ENCODE data around the gene FRMD6.
A peak's percentile ranks its signal among the peaks of the same experiment; 100 is the strongest.
"Not testable (repeated sequence)": the region's sequence is repeated elsewhere in the genome, so short reads cannot be mapped to it uniquely, and the experiment has no call there.

FRMD6 gene

DNA sequence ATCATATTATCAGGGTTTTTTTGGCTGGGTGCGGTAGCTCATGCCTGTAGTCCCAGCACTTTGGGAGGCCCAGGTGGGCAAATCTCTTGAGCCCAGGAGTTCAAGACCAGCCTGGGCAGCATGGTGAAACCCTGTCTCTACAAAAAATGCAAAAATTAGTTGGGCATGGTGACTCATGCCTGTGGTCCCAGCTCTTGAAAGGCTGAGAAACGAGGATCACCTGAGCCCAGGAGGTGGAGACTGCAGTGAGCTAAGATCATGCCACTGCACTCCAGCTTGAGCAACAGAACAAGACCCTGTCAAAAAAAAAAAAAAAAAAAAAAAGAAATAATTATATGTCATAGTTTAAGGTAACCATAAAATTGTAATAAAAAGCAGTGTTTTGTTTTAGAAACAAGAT, 18.4 kb upstream of the FRMD6 start:
- DNase-seq = not testable (repeated sequence)

DNA sequence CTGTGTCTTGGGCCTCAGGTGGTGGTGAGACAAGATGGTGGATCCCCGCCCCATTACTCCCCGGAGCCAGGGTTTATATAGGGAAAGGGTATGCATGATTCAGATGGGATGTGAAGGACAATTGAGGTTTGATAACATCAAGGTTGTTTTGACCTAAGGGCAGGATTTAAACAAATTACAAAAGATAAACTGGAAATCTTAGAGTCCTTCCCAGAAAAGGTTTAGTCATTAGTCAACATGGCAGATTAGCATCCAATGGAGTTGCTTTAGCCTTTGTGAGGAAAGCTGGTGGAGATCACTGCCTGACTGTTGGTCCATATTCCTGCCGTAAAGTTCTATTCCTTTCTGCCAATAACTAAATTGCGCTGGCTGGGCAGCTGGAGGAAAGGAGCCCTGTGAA, 15.6 kb upstream of the FRMD6 start:
- DNase-seq = no peak

DNA sequence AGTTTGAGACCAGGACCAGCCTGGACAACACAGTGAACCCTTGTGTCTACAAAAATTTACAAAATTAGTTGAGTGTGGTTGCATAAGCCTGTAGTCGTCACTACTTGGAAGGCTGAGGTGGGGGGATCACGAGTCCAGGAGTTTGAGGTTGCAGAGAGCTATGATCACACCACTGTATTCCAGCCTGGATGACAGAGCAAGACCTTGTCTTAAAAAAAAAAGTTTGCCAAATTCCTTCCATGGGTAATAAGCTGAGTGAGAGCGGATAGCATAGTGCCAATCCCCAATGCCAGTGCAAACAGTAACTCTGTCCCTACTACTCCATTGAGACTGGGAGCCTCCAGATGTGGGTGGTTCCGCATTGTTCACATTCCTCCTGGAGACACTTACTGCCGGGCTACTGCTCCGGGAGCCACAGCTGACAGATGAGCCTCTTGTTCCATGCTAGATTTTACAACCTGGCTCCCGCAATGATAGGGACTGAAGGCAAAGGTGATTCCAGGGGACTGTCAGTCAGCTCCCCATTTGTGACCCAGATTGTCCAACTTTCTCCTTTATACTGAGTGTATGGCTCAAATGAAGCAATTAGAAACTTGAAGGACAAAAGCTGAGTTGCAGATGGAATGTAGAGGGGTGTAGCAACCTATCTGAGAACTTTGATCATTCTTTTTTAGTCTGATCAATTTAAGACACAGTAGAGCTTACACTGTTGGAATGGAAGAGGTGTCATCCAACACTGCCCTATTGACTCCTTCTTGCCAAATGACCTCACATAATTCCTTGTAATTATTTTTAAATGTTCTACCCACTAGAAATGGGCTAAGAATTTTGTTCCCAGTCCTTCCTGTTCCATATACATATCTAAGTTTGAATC, 13.4 kb upstream of the FRMD6 start:
- DNase-seq = no peak

DNA sequence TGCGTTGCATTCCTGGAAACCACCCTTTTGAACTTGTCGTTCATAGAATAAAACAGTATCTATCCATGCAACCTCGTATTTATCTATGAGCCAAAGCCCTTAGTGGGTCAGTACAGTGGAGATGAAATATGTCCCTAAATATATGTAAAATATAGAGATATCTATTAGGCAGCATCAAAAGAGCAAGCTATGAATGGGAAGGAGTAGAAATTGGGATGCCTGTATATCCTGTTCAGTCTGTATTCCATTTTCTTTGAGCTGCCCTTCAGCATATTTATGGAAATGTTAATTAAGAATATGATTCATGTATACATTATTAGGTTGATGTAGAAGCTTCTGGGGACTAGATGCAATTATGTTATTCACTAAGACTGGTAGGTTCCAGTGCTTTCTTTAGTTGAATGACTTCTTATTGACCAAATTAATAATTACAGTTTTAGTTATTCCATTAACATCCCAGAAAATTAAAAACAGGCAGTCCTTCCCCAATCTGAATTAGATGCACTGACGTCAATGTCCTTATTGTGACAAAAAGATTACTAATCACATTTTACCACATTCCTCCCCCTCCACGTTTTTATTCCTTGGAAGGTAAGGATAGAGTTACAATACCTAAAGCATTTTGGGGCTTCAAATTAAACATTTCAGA, 11.9 kb upstream of the FRMD6 start:
- no peak for DNase-seq

DNA sequence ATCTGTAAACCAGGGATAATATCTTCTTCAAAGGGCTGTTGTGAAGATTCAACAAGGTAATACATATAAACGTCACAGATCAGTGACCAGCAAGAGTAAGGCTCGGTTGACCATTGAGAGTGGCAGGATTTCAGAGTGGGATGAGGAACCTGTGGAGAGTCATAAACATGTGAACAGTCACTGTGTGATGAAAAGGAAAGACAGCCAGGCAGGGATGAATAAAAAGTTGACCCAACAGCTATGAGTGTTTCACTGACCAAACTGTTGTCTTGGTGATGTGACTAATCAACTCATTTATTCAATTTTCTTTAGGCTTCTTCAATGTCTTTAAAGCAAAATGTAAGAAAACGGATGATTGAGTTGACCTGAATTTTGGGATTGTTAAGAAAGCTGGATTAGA, 8.6 kb upstream of the FRMD6 start:
- DNase-seq = no peak

DNA sequence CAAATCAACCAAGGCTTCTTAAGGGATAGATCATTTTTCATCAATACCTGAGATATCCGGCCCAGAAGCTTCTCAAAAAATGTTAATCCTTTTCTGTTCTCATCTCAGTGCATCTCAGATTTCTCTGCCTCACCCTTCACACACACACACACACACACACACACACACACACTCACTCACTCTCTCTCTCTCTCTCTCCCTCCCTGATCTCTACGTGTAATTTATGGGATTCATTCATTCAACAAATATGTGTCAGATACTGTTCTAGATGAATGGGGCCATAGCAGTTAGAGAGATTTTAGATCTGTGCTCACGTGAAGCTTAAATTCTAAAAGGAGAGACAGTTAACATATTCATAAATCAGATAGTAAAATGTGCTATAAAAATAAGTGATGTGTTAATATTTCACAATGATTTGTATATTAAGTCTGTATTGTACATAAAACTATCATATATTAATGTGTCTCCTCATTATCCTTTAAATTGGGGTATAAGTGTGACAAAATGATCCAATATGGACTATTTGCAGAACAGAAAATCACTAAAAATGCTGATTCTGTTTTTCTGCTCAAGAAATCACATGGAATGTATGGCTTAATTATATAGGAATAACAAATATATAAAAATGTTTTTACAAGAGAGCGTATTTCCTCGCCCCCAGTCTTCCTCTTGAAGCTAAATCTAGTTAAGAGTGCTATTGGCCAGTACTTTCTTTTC, 7.3 kb upstream of the FRMD6 start:
- no peak for DNase-seq

DNA sequence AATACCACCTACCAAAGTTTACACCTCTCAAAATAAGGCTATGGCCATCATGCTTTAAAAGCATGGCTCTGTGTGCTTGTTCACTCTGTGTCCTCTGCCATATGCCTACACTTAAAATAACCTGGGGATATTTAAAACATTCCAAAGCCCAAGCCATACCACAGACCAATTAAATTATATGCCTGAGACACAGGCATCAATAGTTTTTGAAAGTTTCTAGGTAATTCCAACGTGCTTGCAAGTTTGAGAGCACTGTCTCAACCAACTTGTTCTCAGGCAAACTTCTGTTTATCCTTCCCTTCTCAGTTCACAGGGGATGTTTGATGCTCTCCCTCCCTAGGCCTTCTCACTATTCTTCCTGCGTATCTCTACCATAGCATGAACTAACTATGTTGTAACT, 3.4 kb upstream of the FRMD6 start:
- DNase-seq = no peak

DNA sequence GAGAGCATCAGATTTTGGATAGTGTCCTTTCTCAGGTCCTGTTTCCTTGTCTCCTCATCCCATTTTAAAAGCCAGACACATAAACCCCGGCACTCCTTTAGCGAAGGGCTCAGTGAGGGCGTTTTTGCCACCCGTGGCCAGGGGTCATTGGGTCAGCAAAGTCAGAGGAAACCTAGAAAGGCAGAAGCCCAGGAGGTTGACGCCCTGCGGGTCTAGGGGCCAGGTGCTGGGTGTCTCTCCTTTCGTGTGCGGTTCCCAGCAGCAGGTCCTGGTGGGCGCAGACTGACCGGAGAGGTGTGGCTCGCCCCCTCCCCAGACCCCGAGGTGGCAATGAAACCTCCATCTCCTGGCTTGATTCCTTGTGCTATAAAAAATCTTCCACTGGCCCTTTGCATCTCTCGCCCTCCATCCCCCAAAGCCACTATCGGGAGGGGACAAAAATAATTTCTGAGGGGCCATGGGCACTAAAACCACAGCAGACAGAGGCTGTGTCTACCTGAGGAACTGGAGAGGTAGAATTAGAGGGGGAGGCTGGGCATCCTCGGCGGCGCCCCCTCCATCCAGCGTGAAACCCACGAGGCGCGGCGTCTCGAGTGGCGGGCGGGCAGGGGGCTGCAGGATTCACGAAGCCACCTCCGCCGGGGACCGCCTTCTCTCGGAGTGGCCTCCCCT, 858 bp upstream of the FRMD6 start:
- peak; percentile 80 for DNase-seq

DNA sequence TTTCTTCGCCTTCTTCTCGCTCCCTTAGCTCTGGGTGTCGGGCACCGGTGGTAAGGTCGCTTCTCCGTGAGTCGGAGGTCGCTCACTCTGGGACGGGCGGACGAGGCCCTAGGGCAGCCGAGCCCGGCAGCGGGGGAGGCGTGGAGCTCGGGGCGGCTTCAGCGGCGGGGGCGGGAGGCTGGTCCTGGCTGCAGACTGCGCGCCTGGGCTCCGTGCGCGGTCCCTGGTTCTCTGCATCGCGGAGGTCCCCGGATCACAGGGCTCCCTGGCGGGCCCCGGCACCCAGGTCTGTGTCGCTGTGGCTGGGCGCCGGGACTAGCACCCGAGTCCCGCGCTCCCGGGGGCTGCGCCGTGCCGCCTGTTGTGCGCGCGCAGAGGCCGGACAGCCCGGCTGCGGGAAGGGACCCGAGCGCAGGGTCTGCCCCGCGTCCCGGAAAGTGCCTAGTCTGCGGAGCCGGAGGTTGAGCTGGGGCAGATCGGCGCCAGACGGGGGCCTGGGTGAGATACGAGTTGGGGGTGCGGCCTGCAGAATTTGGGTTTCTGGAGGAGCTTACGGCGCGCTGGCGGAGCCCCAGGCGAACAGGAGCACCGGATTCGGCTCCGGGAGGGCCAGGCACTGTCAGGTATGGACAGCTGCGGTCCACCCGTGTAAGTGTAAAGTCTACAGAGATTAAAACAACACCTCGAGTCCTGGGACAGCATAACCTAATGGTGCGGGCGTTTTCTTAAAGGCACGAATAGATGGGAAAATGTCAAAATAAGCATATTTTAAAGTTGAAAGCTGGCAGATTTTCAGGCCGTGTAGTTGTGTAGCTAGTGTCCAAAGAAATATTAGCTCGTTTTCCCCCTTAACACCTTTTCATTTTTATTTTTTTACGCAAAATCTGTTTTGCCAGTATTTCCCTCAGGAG, 713 bp downstream of the FRMD6 start:
- DNase-seq = no peak

DNA sequence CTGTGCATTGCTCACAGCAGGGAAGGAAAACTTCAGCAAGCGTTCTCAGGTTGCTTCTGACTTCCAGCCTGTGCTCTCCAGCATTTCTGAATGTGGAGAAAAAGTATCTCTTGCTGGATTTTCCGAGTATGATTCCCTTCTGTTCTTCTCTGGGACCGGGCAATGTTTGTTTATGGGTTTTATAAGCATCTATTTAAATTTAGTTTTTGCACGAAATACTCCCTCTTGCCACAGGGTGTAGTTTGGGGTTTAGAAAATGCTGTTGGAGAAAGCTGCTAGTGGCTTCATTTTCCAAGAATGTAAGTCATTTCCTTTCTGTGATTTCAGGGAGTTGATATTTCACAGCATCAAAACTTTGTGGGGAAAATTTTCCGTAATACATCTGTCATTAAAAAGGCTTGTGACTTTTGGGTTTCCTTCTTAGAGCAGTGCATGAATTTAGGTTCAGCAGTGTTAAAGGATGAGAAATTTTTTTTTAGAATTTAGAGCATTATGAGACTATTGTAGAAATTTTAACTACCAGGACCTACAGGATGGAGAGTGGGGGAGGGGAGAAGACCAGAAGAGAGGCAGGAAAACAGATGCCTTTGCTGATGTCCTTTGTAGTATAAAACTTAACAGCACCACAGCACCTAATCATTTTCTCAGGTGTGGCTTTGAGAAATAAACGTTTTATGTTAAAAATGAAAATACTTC, 1.5 kb downstream of the FRMD6 start:
- peak; percentile 83 for DNase-seq

DNA sequence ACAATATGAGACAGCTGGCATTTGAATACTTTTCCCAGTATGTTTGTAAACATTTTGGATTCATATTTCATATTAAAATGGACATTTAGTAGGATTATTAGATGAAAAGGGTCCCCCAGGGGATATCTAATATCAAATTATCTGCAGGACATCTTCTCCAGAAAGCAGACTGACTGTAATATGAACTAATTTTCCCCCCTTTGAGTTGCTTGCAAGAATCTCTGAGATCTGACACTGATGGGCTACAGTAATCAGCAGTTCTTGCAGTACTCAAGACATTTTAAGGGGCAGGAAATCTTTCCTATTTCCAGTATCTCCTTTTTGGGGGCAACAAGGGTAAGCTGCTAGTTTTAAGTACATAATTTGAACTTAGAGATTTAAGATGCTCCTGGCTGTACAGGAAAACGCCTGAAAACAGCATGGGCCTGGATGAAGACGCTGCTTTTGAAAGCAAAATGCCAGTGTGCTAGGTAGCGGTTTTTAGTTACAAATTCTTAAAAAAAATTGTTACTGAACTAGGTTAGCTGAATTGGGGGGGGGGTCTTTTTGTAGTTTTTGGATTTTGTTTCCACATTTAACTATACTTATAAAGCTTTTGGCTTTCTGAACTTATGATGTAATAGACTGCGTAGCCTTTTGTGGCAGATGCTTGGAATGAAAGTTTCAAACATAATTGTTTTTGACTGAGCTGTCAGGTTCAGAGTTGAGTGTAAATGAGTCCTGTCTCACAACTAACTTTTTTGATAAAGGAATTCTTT, 2.2 kb downstream of the FRMD6 start:
- no peak for DNase-seq

DNA sequence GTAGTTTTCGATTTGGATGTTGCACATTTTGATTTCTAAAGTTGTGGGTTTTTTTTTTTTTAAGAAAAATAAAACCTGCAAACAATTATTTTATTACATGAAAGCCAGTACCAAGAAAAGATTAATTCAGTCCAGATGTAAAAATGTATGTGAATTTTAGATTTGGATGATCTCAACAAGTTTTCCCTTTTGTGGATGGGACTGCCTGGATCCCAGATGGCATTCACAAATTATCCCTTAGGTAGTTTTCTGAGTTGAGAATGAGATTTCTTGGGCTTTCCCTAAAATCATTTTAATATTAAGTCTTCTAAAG, 2.8 kb downstream of the FRMD6 start:
- no peak for DNase-seq

DNA sequence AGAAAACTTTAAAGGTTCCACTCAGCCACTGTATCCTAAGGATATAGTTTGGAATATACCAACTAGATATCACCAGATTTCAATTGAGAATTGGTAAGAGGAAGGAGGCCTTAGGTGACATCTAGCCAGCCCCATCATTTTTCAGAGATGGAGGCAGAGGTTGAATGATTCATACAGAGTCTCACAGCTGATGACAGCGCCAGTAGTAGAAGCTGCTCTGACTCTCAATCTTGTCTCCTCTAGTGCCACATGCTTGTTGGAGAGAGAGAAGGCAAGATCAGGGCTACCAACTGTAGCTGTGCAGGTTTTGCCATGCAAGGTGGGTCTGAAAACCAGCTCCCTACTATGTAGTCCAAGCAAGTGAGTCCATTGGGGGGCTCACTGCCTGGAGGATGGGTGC, 6.1 kb downstream of the FRMD6 start:
- no peak for DNase-seq

DNA sequence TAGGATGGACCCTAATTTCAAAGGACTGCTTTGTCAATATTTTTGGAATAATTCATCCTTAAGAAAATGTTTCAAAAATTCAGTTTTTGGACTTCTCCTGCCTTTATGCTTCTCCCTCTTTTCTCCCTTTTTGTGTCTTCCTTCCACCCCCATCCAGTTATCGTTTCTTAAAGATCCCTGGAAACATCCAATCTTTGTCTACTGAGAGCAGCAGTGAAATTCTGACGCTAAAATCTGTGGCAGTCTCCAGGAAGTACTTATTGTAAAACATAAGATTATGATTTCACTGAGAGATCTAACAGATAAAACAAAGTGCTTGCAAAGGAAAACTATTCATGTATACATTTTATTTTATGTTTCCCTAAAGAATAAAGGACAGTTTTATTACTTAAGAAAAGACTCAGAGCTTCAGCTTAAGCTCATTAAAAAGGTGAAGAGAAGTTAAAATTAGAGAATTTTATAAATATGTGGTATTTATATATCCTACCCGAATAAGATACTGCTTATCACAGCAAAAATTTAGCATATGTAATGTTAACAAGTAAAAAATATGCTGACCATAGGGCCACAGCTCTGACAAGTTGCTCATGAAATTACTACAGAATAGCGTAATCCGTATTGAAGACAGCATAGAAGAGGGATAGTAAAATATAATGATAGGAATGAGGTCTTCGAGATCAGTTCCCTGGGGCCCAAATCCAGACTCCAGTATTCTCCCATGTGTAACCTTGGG, 6.9 kb downstream of the FRMD6 start:
- no peak for DNase-seq

DNA sequence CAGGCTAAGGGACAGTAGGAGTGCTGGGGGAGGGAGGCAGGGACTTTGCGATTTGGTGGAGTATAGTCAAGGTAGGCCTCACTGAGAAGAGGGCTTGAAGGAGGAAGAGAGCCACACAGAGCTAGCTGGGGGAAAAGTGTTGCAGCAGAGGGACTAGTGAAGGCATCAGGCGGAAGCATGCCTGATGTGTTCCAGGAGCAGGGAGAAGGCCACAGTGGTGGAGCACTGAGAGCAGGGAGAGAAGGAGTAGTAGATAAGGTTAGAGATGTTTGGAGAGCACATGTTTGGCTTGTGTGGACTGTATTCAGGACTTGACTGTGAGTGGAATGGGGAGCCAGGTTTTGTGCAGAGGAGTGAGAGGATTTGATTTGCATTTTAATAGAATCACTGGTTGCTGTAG, 9.0 kb downstream of the FRMD6 start:
- DNase-seq = no peak

DNA sequence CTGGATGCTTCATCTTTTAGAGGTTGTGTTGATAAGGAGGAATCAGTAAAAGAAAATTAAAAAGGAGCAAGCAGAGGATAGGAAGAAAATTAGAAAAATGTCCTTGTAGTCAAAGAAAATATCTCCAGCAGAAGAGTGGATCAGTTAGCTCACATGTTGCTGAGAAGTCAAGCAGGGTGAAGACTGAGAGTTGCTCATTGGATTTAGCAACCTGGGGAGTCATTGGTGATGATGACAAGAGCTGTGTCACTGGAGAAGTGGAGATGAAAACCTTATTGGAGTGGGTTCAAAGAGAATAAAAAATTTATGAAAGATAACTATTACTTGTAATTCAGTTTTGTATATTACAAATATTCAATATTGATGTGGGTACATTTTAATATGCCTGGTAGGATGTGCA, 9.8 kb downstream of the FRMD6 start:
- no peak for DNase-seq

DNA sequence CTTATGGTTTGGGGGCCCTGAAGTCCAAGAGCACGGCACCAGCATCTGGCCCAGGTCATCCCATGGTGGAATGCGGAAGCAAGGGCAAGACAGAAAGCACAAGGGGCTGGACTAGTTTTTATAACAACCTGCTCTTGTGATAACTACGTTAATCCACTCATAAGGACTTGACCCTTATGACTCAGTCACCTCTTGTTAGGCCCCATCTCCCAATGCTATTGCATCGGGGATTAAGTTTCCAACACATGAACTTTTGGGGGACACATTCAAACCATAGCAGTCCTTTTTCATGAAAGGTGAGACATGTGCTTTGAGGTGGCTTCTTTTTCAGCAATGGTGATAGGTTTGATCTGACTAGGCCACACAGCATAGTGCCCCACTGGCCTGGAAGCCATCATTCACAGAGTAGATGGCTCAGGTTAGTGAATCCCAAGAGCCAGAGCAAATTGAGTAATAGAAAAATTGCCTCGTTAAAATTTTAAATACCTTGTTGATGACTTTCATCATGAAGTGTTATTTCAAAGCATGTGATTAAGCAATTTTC, 12.1 kb downstream of the FRMD6 start:
- DNase-seq = no peak

DNA sequence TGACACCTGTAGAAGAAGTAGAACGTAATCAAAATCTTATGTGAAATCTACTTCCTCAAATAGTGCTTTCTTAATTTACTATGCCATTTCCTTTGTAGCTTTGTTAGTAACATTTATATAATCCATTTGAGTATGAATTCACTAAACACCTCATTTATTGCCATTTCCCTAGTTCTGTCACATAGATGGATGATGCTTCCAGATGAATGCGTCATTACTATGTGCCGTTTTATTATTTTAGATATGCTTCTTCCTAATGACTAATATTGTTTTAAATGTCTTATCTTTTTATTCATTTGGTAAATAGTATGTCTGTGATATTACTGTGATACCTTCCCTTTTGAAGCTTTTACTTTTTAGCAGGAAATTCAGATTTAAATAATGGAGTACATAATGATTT, 14.4 kb downstream of the FRMD6 start:
- DNase-seq = no peak

DNA sequence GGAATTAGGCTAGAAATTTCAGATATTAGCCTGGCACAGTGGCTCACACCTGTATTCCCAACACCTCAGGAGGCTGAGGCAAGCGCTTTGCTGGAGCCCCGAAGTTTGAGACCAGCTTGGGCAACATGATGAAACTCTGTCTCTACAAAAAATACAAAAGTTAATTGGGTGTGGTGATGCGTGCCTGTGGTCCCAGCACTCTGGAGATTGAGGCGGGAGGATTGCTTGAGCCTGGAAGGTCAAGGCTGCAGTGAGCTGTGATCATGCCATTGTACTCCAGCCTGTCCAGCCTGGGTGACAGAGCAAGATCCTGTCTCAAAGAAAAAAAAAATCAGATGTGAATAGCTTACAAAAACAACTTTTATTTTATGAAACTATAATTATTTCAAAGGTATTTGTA, 15.1 kb downstream of the FRMD6 start:
- DNase-seq = peak; percentile 34

DNA sequence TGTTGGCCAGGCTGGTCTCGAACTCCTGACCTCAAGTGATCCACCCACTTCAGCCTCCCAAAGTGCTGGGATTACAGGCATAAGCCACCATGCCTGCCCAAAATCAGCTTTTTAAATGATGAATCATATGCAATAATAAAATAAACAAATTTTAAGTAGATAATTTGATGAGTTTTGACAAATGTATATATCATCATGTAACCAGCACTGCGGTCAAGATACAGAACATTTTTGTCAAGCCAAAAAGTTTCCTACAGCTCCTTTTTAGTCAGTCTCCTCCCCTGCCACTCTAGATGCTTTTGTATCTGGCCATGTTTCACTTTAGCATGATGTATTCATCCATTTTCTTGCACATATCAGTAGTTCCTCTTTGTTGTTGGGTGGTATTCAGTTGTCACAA, 17.2 kb downstream of the FRMD6 start:
- DNase-seq = no peak

Data from DMS79 treated with DMSO at 0.1 percent for 48 hours (cell line).